Activated T-helper 17 cell treated with anti-CD3 and anti-CD28 coated beads, Interleukin-2, amount 50 U/mL, for 72 hours (primary cell): ENCODE results near the gene PITPNM2. TPM values are rescaled to one million over a fixed set of nuclear protein-coding genes. Genes with fewer than 3 reads are reported as not detected.

Experiments used
- ATAC-seq: fragments of 150-1000 bp; cut with Tn5 transposase; replicated peaks from 2 replicates; pipeline ENCODE4 v1.10.0; 2021; ENCODE audit warnings: mild to moderate bottlenecking, moderate library complexity
- H3K27ac Mint-ChIP-seq: one replicate; pipeline ENCODE4 v1.8.0; 2022; ENCODE audit warnings: mixed read lengths
- H3K27me3 Mint-ChIP-seq: one replicate; pipeline ENCODE4 v1.8.0; 2022; ENCODE audit warnings: mixed read lengths
- H3K36me3 Mint-ChIP-seq: one replicate; pipeline ENCODE4 v1.8.0; 2022; ENCODE audit warnings: low read depth, mild to moderate bottlenecking, mixed read lengths
- H3K4me1 Mint-ChIP-seq: one replicate; pipeline ENCODE4 v1.8.0; 2022; ENCODE audit warnings: mixed read lengths
- H3K4me3 Mint-ChIP-seq: one replicate; pipeline ENCODE4 v1.8.0; 2022; ENCODE audit warnings: mild to moderate bottlenecking, mixed read lengths
- H3K9me3 Mint-ChIP-seq: one replicate; pipeline ENCODE4 v1.8.0; 2022; ENCODE audit warnings: mixed read lengths
- total RNA-seq, 2 donors: library from RNA; stranded (reverse); gene quantifications; one replicate each; pipeline ENCODE4 v1.2.3, GENCODE V29; 2022

Gene PITPNM2
- total RNA-seq, 2 donors from 2014 or later: 4.1 to 4.6 TPM

- Mint-ChIP-seq H3K9me3 (no peaks in the 10 kb centered on the region), H3K27ac (no peak overlapping the region), H3K4me3 (peak overlapping the region; percentile 66), H3K4me1 (peaks cover 14% of the 10 kb centered on the region), H3K27me3 (no peaks in the 10 kb centered on the region), H3K36me3 (peaks cover 2% of the 10 kb centered on the region)
- ATAC-seq: no peak
Measured at GRCh38 chr12:123151457-123152454, 866 bp upstream of the PITPNM2 start.

- Mint-ChIP-seq H3K27me3 (no peaks in the 10 kb centered on the region), H3K4me1 (peaks cover 14% of the 10 kb centered on the region), H3K36me3 (no peaks in the 10 kb centered on the region), H3K27ac (peak overlapping the region; percentile 18), H3K9me3 (no peaks in the 10 kb centered on the region), H3K4me3 (peak overlapping the region; percentile 73)
- ATAC-seq: peak; percentile 44
Measured at GRCh38 chr12:123150275-123150743, 581 bp downstream of the PITPNM2 start.

GRCh38 chr12:123149501-123150274, 1.2 kb downstream of the PITPNM2 start:
- Mint-ChIP-seq H3K36me3 (no peaks in the 10 kb centered on the region), H3K4me3 (peak overlapping the region; percentile 73), H3K27me3 (no peaks in the 10 kb centered on the region), H3K4me1 (peaks cover 14% of the 10 kb centered on the region), H3K9me3 (no peaks in the 10 kb centered on the region), H3K27ac (peak overlapping the region; percentile 18)
- no peak for ATAC-seq

GRCh38 chr12:123149088-123149487, 1.8 kb downstream of the PITPNM2 start:
- Mint-ChIP-seq H3K27me3 (no peaks in the 10 kb centered on the region), H3K36me3 (no peaks in the 10 kb centered on the region), H3K9me3 (no peaks in the 10 kb centered on the region), H3K4me3 (peak overlapping the region; percentile 73), H3K4me1 (peaks cover 14% of the 10 kb centered on the region), H3K27ac (peak overlapping the region; percentile 18)
- no peak for ATAC-seq

- H3K36me3 Mint-ChIP-seq: no peaks in the 10 kb centered on the region
- H3K4me1 Mint-ChIP-seq: peaks cover 14% of the 10 kb centered on the region
- no peak overlapping the region for H3K27ac Mint-ChIP-seq
- H3K4me3 Mint-ChIP-seq: no peak overlapping the region
- no peaks in the 10 kb centered on the region for H3K27me3 Mint-ChIP-seq
- no peaks in the 10 kb centered on the region for H3K9me3 Mint-ChIP-seq
- ATAC-seq: no peak
Measured at GRCh38 chr12:123148655-123149054, 2.2 kb downstream of the PITPNM2 start.

- H3K27ac Mint-ChIP-seq: no peak overlapping the region
- H3K4me3 Mint-ChIP-seq: no peak overlapping the region
- H3K9me3 Mint-ChIP-seq: no peaks in the 10 kb centered on the region
- H3K36me3 Mint-ChIP-seq: no peaks in the 10 kb centered on the region
- no peaks in the 10 kb centered on the region for H3K27me3 Mint-ChIP-seq
- no peak for ATAC-seq
- peaks cover 14% of the 10 kb centered on the region for H3K4me1 Mint-ChIP-seq
Measured at GRCh38 chr12:123148223-123148622, 2.7 kb downstream of the PITPNM2 start.

GRCh38 chr12:123145211-123145610, 5.7 kb downstream of the PITPNM2 start:
- Mint-ChIP-seq H3K9me3 (no peaks in the 10 kb centered on the region), H3K4me1 (peaks cover 14% of the 10 kb centered on the region), H3K4me3 (no peak overlapping the region), H3K27ac (no peak overlapping the region), H3K27me3 (no peaks in the 10 kb centered on the region), H3K36me3 (no peaks in the 10 kb centered on the region)
- no peak for ATAC-seq

- Mint-ChIP-seq H3K9me3 (no peaks in the 10 kb centered on the region), H3K27ac (no peak overlapping the region), H3K4me3 (no peak overlapping the region), H3K36me3 (no peaks in the 10 kb centered on the region), H3K27me3 (no peaks in the 10 kb centered on the region), H3K4me1 (peaks cover 4% of the 10 kb centered on the region)
- ATAC-seq: no peak
Measured at GRCh38 chr12:123143736-123144461, 7.0 kb downstream of the PITPNM2 start.

- no peaks in the 10 kb centered on the region for H3K9me3 Mint-ChIP-seq
- no peaks in the 10 kb centered on the region for H3K4me1 Mint-ChIP-seq
- H3K27me3 Mint-ChIP-seq: no peaks in the 10 kb centered on the region
- no peak for ATAC-seq
- no peak overlapping the region for H3K4me3 Mint-ChIP-seq
- no peak overlapping the region for H3K27ac Mint-ChIP-seq
- no peaks in the 10 kb centered on the region for H3K36me3 Mint-ChIP-seq
Measured at GRCh38 chr12:123142921-123143735, 7.8 kb downstream of the PITPNM2 start.

GRCh38 chr12:123142518-123142840, 8.4 kb downstream of the PITPNM2 start:
- H3K9me3 Mint-ChIP-seq: no peaks in the 10 kb centered on the region
- no peak overlapping the region for H3K4me3 Mint-ChIP-seq
- H3K36me3 Mint-ChIP-seq: no peaks in the 10 kb centered on the region
- H3K27ac Mint-ChIP-seq: no peak overlapping the region
- ATAC-seq: no peak
- no peaks in the 10 kb centered on the region for H3K4me1 Mint-ChIP-seq
- H3K27me3 Mint-ChIP-seq: no peaks in the 10 kb centered on the region

- no peak overlapping the region for H3K4me3 Mint-ChIP-seq
- no peaks in the 10 kb centered on the region for H3K9me3 Mint-ChIP-seq
- no peaks in the 10 kb centered on the region for H3K27me3 Mint-ChIP-seq
- H3K36me3 Mint-ChIP-seq: no peaks in the 10 kb centered on the region
- no peak overlapping the region for H3K27ac Mint-ChIP-seq
- H3K4me1 Mint-ChIP-seq: no peaks in the 10 kb centered on the region
- peak; percentile 35 for ATAC-seq
Measured at GRCh38 chr12:123141615-123142517, 9.0 kb downstream of the PITPNM2 start.

- no peak overlapping the region for H3K4me3 Mint-ChIP-seq
- no peaks in the 10 kb centered on the region for H3K27me3 Mint-ChIP-seq
- H3K4me1 Mint-ChIP-seq: no peaks in the 10 kb centered on the region
- no peak overlapping the region for H3K27ac Mint-ChIP-seq
- no peaks in the 10 kb centered on the region for H3K9me3 Mint-ChIP-seq
- ATAC-seq: no peak
- H3K36me3 Mint-ChIP-seq: no peaks in the 10 kb centered on the region
Measured at GRCh38 chr12:123140676-123141614, 9.9 kb downstream of the PITPNM2 start.
